T47D (cell line): Measurements from ENCODE around the gene NEUROD2.

Experiments used
- DNase-seq, 2 experiments: peaks; one replicate each; pipeline versions ENCODE4 v3.0.0 to v3.0.0-alpha.2; 2011 to 2012; ENCODE audit warnings: low read depth in 1 of 2, low spot score in 1 of 2
- JUND ChIP-seq: IDR thresholded peaks from 2 replicates; pipeline ENCODE4 v1.6.1; 2012; ENCODE audit warnings: low read depth
- in situ Hi-C: cut with HindIII; loops from 2 replicates; pipeline ENCODE4 v1.10.0; 2016; ENCODE audit warnings: low sequenced_read_pairs, low pct_unique_long_range_greater_than_20kb

NEUROD2 gene

GRCh38 chr17:39609416-39610025, 1.8 kb upstream of the NEUROD2 start:
- DNase-seq: no peak
- TF ChIP-seq JUND: no peak
- in situ Hi-C loops: no loop called here

DNA sequence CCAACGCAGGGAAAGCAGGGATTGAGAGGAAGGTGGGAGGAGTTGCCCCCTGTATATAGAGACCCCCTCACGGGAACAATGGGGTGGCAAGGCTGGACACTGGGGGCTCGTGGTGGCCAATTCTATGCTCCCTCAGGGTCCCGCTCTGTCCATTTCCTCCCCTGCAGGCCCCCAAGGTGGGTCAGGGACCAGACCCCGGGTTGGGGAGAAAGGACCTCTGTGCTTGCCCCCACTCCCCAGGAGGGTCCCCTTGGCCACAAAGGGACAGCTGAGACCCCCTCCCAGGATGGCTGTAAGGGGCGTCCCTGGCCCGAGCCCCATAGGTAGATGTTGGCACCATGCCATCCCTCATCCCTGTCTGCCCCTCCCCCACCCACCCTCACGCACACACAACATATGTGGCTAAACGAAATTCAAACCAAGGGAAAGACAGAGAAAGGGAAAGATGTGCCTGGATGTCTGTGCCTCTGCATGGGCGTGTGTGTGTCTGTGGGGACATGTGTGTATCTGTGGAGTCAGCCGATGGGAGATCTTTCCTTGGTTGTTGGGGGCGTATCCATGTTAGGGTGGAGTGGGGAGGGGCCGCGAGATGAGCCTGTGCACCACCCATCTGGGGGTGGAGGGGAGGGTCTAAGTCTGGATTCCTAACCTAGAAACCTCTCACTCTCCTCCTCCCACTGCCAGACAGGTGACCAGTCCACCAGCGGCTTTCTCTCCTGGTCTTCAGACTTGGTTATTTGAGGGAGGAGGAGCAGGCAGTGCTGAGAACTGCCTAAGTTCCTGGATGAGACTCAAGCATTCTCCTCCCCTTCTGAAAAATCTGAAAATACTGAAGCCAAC, 642 bp upstream of the NEUROD2 start:
- DNase-seq: no peak
- in situ Hi-C loops: no loop called here
- no peak for TF ChIP-seq JUND

GRCh38 chr17:39607057-39607850, 466 bp downstream of the NEUROD2 start:
- DNase-seq: no peak
- in situ Hi-C loops: no loop called here
- TF ChIP-seq JUND: no peak

- in situ Hi-C loops: no loop called here
- no peak for TF ChIP-seq JUND
- peak; percentile 61 to 64 for DNase-seq
Measured at GRCh38 chr17:39606434-39607056, 1.2 kb downstream of the NEUROD2 start.

DNA sequence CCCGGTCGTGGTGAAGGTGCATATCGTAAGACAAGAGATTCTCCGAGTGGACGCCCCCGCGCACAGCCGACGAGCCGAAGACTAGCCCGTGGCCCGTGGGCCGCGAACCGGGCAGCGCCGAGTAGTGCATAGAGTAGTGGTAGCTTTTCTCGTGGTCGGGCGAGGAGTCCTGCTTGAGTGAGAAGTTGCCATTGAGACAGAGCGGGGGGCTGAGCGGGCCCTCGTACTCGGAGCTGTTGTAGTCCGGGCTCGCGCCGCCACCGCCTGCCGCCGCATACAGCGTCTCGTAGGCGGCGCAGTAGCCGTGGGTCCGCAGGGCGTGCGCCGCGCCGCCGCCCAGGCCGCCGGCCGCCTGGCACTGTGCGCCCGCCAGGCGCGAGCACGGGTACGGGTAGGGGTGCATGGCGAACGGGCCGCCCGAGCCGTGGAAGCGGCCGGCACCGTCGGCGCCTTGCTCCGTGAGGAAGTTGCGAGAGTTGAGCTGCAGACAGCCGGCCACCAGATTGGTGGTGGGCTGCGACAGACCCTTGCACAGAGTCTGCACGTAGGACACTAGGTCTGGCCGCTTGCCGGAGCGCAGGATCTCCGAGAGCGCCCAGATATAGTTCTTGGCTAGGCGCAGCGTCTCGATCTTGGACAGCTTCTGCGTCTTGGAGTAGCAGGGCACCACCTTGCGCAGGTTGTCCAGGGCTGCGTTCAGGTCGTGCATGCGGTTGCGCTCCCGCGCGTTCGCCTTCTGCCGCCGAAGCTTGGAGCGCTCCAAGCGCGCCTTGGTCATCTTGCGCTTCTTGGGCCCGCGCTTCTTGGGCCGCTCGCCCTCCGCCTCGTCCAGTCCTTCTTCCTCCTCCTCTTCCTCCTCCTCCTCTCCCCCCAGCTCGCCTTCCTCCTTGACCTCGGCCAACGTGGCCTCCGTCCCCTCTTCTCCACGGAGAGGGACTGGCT, 2.0 kb downstream of the NEUROD2 start:
- peak in 1 of 2 experiments; percentile 63 for DNase-seq
- no peak for TF ChIP-seq JUND
- in situ Hi-C loops: no loop called here

- no peak for TF ChIP-seq JUND
- DNase-seq: no peak
- in situ Hi-C loops: no loop called here
Measured at GRCh38 chr17:39604911-39605491, 2.7 kb downstream of the NEUROD2 start.

DNA sequence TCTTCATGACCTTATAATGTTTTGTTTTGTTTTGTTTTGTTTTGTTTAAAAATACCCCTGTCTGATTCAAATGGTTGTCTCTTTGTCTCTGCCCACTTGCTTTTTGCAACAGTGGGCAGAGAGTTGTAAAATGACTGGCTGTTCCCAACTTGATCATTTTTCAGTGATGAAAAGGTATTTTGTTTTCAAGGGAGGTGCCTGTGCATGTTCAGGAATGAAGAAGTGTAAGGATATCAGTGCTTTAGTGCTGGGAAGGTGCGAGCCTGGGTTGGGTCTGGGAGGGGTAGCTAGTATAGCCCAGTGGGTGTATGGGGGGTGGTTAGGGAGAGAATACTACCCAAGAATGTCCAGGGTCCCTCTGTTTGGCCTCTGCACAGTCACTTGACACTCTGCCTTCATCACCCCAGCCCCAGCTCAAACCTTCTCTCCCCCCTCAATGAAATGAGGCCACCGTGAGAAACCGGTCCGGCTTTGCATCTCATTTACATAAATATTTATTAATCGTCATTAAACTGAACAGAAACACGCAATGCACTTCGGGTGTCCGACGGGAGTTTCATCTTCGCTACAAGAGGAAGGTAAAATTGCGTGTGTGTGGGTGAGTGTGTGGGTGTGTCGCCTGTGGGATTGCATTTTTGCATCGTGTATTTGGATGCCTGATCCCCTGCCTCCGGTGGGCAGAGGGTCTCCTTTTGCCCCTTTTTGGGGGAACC, 4.3 kb downstream of the NEUROD2 start:
- DNase-seq: no peak
- TF ChIP-seq JUND: no peak
- in situ Hi-C loops: no loop called here

DNA sequence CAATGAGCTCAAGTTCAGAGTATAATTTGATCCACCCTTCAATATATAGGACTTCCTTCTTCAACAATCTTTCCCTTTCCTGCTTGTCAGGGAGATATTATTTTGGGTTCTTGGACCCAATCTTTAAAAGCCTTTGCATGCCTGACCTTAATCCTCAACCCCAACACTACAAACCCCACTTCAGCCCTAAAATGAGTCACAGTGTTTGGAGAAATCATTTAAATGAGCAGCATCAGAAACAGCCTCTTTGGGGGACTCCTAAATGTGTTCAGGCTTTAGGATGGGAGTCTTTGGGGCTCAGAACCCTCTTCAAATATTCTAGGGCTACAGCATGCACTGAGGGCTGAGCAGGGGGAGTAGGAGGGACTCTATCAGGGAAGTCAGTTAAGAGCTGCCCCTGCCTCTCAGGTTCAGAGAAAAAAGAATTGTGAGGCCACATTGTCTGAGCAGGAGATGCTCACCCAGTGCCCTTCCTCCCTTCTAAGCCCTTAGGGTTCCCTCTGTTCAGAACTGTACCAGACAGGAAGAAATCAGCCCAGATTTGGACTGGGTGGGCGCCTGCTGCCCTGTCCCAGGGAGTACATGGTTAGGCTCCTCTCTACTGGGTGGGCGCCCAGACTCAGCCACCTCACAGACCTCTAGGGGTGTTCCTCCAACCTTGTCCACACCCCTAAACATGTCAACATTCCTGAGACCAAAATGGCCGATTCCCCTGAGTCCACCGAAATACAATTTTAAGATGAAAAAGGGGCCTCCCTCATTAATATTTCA, 5.0 kb downstream of the NEUROD2 start:
- in situ Hi-C loops: no loop called here
- no peak for TF ChIP-seq JUND
- no peak for DNase-seq

GRCh38 chr17:39601758-39602532, 5.8 kb downstream of the NEUROD2 start:
- DNase-seq: no peak
- no peak for TF ChIP-seq JUND
- in situ Hi-C loops: no loop called here
